Measurements from ENCODE around the gene RRAD. TPM values are rescaled to one million over a fixed set of nuclear protein-coding genes. Genes with fewer than 3 reads are reported as not detected.

The RRAD gene
- total and polyA plus RNA-seq, 2 of the 4 experiments (the other 2 are of a cell fraction): 1.3 to 2.1 TPM

DNA sequence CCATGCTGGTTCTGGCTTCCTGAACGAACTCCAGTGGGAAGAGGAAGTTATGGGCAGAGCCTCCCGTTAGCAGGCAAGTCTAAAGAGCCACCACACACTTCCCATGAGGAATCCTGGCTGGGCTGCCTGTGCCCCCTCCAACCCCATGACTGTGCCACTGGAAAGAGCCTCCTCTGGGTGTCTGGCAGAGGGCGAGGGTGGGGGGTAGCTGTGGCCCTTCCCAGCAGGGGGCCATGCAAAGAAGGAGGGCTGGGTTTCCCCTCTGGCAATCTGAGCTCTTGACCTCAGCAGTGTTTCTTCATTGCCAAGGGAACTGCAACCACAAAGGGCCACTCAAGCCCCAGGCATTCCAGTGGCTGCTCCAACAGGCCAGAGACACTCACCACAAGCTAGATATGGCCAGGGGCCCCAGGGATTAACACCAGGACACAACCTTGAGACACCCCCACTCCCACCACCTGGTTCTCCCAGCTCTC, 1.7 kb upstream of the RRAD start:
- ATAC-seq (ENCODE audit: low read depth) (peak; percentile 51), DNase-seq (peak; percentile 88)
- peak overlapping the region; percentile 82; the same call in 1 of the 2 replicates for H4K5ac ChIP-seq (ENCODE audit: low read depth, low read length)
- ChIA-PET CTCF (interaction anchor here (0.9 to 1.4 kb wide), 2 partner anchors 34 to 96 kb away, joined by 3 read pairs; partner anchors contain the start of genes CES3 and NAE1), POLR2A (ENCODE audit: unreplicated experiment) (no interaction called here)
- intact Hi-C loops (cut with micrococcal nuclease) (loop anchor here (1.0 kb wide), 1 partner anchor 32 kb away; no protein-coding TSS in a partner anchor), in situ Hi-C loops (cut with MboI; ENCODE audit: low sequenced_read_pairs) (no loop called here), dilution Hi-C loops (cut with HindIII; ENCODE audit: low sequenced_read_pairs, unreplicated experiment) (no loop called here)
- no peak overlapping the region for H3K27ac ChIP-seq (ENCODE audit: insufficient read depth, low read length)
- WGBS, 2 experiments (ENCODE audit: extremely low coverage in 2 of 2, insufficient read length in 1 of 2): no CpG with 5 or more reads among the region's 3 CpGs
- H3K4ac ChIP-seq (ENCODE audit: low read depth, low read length): peak overlapping the region; percentile 67
- peaks cover 6% of the 10 kb centered on the region; the same call in 1 of the 2 replicates for H3K27me3 ChIP-seq (ENCODE audit: control insufficient read depth, insufficient read depth, low read length)
- peak overlapping the region; percentile 65 for H2AFZ ChIP-seq (replicated peaks; ENCODE audit: low read length, poor library complexity)
- H3K14ac ChIP-seq (replicated peaks; ENCODE audit: low read depth, low read length): peak overlapping the region; percentile 64; the same call in 1 of the 2 replicates
- peak overlapping the region; percentile 86; the same call in 1 of the 2 replicates for H3K18ac ChIP-seq (ENCODE audit: low read depth, low read length)
- H2BK120ac ChIP-seq (ENCODE audit: low read depth, low read length): peak overlapping the region; percentile 65; the same call in 1 of the 2 replicates
- no peak overlapping the region; the same call in 1 of the 2 replicates for H4K91ac ChIP-seq (ENCODE audit: insufficient read depth, low read depth, low read length)
- H3K9me3 ChIP-seq (ENCODE audit: control insufficient read depth, insufficient read depth, low read length): no peaks in the 10 kb centered on the region
- peaks cover 27% of the 10 kb centered on the region for H3K4me1 ChIP-seq (ENCODE audit: control insufficient read depth, insufficient read depth, low read length)
- H3K23ac ChIP-seq (ENCODE audit: low read depth, low read length): no peak overlapping the region; the same call in 1 of the 2 replicates
- H2BK20ac ChIP-seq (ENCODE audit: low read depth, low read length): peak overlapping the region; percentile 65; the same call in 1 of the 2 replicates
- peak overlapping the region; percentile 43 for H2AK9ac ChIP-seq (replicated peaks; ENCODE audit: low read depth, low read length, poor library complexity)
- no peak overlapping the region for H3K9ac ChIP-seq (ENCODE audit: low read depth, low read length)
- peak overlapping the region in 1 of 2 experiments; percentile 56; a peak in 2 of 4 replicates for H4K8ac ChIP-seq (ENCODE audit: low read depth in 2 of 2, low read length in 2 of 2)
- H3K56ac ChIP-seq (ENCODE audit: extremely low read depth, insufficient read depth, low read length): no peak overlapping the region
- peaks cover 26% of the 10 kb centered on the region for H3K9me1 ChIP-seq (ENCODE audit: insufficient read depth, low read length)
- peak overlapping the region; percentile 38; the same call in 1 of the 2 replicates for H3K4me2 ChIP-seq (ENCODE audit: low read depth, low read length)
- H2BK5ac ChIP-seq (ENCODE audit: low read depth, low read length, poor library complexity, severe bottlenecking): peak overlapping the region; percentile 72
- no TSS peak for BruUV-seq (replicated peaks)
- peaks cover 0 to 4% of the 10 kb centered on the region in 2 experiments; a peak in 1 of 4 replicates for H3K79me1 ChIP-seq (ENCODE audit: low read depth in 1 of 2, low read length in 2 of 2)
- no peak overlapping the region for H3K4me3 ChIP-seq (ENCODE audit: insufficient read depth, low read depth, low read length)
- H3K36me3 ChIP-seq (ENCODE audit: control insufficient read depth, insufficient read depth, low read length): peaks cover under 1% of the 10 kb centered on the region; the same call in 1 of the 2 replicates
- peak overlapping the region; percentile 76; the same call in 1 of the 3 replicates for H2BK15ac ChIP-seq (ENCODE audit: low read depth, low read length)
- H4K20me1 ChIP-seq (ENCODE audit: insufficient read depth, low read length): peaks cover 5% of the 10 kb centered on the region; the same call in 1 of the 2 replicates
- peak overlapping the region; percentile 84 for H2AK5ac ChIP-seq (ENCODE audit: low read depth, low read length)
- no peak for TF ChIP-seq ELK1 (IDR thresholded peaks at IDR 0.05; ENCODE audit: borderline replicate concordance, low read depth, low read length)
- peak; percentile 59 for TF ChIP-seq FOS (IDR thresholded peaks at IDR 0.05; ENCODE audit: low read depth, low read length)
- no peak for TF ChIP-seq CTCF (conservative IDR thresholded peaks at IDR 0.05; ENCODE audit: low read depth, low read length)
- TF ChIP-seq, protein P1, sequence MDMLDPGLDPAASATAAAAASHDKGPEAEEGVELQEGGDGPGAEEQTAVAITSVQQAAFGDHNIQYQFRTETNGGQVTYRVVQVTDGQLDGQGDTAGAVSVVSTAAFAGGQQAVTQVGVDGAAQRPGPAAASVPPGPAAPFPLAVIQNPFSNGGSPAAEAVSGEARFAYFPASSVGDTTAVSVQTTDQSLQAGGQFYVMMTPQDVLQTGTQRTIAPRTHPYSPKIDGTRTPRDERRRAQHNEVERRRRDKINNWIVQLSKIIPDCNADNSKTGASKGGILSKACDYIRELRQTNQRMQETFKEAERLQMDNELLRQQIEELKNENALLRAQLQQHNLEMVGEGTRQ (IDR thresholded peaks at IDR 0.05; ENCODE audit: low read depth, low read length): no peak
- TF ChIP-seq CHD1 (IDR thresholded peaks at IDR 0.05; ENCODE audit: low read depth, low read length): no peak
- no peak for TF ChIP-seq MAFK (IDR thresholded peaks at IDR 0.05; ENCODE audit: low read depth, low read length)
- no peak for TF ChIP-seq RFX5 (IDR thresholded peaks at IDR 0.05; ENCODE audit: low read depth, low read length)
- no peak for TF ChIP-seq RAD21 (IDR thresholded peaks at IDR 0.05; ENCODE audit: low read length)
- peak; percentile 67 for TF ChIP-seq RCOR1 (IDR thresholded peaks at IDR 0.05; ENCODE audit: insufficient replicate concordance, low read length)
- no peak for TF ChIP-seq MXI1 (IDR thresholded peaks at IDR 0.05; ENCODE audit: borderline replicate concordance, low read depth, low read length)
- peak; percentile 51; the same call in 1 of the 2 replicates for TF ChIP-seq CEBPB (IDR thresholded peaks at IDR 0.05; ENCODE audit: low read depth, low read length)
- peak; percentile 33; the same call in 1 of the 2 replicates for TF ChIP-seq BHLHE40 (IDR thresholded peaks at IDR 0.05; ENCODE audit: low read depth, low read length)
- TF ChIP-seq SMC3 (IDR thresholded peaks at IDR 0.05; ENCODE audit: low read depth, low read length): peak; percentile 13; the same call in 1 of the 2 replicates
- TF ChIP-seq NFE2L2 (IDR thresholded peaks at IDR 0.05; ENCODE audit: low read depth, low read length): no peak

Measured in IMR-90 (cell line).